DMS79 (cell line): ENCODE measurements around the gene UBFD1.
"Not testable (repeated sequence)": the region's sequence is repeated elsewhere in the genome, so short reads cannot be mapped to it uniquely, and the experiment has no call there.

ENCODE experiments used
- DNase-seq: peaks from one replicate; lab custom pipeline; 2025; lab: John Stamatoyannopoulos, UW

The UBFD1 gene

DNA sequence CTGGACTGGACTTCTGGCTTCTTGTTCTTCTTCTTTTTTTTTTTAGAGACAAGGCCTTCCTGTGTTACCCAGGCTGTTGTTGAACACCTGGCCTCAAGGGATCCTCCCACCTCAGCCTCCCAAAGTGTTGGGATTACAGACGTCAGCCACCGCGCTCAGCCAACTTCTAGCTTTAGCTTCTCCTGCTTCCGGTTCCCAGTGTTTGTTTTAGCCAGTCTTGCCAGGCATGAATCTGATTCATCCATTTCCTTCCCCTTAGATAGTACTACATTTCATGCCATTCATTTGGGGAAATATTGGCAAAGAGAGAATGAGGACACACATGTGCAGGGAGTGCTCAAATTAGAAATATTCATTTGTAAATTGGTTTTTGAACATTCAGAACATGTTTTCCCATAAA is 50.7 kb downstream of the UBFD1 start:
- no peak for DNase-seq

DNA sequence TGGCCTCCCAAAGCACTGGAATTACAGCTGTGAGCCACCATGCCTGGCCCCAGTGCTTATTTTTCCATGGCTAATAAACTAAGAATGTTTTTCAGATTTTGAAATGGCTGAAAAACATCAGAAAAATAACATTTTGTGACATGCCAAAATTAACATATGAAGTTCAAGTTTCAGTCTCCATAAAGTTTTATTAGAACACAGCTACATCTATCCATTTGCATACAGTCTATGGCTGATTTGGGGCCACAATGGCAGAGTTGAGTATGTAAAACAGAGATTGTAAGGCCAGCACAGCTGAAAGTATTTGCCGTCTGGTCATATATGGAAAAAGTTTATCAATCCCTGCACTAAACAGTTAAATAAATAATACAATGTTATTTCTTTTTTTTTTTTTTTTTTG is 52.4 kb downstream of the UBFD1 start:
- DNase-seq = no peak

DNA sequence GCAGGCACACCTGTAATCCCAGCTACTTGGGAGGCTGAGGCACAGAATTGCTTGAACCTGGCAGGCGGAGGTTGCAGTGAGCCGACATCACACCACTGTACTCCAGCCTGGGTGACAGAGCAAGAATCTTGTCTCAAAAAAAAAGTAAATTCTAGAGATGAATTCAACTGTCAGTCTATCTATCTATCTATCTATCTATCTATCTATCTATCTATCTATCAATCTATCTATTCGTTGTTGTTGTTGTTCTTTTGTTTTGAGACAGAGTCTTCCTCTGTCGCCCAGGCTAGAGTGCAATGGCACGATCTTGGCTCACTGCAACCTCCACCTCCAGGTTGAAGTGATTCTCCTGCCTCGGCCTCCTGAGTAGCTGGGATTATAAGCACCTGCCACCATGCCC is 53.4 kb downstream of the UBFD1 start:
- DNase-seq = not testable (repeated sequence)

DNA sequence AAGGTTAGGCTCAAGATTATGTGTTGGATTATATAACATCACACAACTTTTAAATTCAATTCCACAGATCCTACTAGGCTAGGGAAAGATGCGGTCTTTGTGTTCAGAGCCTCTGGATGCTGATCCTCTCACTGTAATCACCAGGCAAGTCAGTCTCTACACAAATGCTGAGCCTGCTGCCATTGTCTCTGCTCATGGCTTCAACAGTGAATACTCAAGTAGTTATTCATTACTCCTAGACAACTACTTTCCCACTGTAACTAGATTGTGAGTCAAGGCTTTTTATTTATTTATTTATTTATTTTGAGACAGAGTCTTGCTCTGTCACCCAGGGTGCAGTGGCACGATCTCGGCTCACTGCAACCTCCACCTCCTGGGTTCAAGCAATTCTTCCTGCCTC is 54.4 kb downstream of the UBFD1 start:
- no peak for DNase-seq

DNA sequence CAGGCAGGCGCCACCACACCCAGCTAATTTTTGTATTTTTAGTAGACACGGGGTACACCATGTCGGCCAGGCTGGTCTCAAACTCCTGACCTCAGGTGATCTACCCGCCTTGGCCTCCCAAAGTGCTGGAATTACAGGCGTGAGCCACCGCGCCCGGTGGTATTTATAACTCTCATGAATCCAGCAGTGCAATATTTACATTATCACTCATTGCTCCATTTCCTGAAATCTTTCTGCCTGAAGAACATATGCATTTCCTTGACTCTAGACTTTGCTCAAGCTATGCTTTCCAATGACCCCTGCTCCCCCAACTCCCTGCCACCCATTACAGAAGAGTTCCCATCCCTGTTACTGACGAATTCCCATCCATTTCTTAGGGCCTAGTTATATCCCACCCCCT is 58.3 kb downstream of the UBFD1 start:
- DNase-seq = no peak
